HK-2 (cell line): ENCODE results near the gene PABPC3.
A peak's percentile ranks its signal among the peaks of the same experiment; 100 is the strongest.

Experiments used
- DNase-seq: peaks from one replicate; pipeline ENCODE4 v3.0.0-alpha.2; 2018; ENCODE audit not compliant: unreplicated experiment

PABPC3 gene

GRCh38 chr13:25095851-25096453, at the start of gene PABPC3:
PABPC3 (plus strand) TSS chr13:25096136; CDS start chr13:25096199, 63 bp downstream.
- no peak for DNase-seq

DNA sequence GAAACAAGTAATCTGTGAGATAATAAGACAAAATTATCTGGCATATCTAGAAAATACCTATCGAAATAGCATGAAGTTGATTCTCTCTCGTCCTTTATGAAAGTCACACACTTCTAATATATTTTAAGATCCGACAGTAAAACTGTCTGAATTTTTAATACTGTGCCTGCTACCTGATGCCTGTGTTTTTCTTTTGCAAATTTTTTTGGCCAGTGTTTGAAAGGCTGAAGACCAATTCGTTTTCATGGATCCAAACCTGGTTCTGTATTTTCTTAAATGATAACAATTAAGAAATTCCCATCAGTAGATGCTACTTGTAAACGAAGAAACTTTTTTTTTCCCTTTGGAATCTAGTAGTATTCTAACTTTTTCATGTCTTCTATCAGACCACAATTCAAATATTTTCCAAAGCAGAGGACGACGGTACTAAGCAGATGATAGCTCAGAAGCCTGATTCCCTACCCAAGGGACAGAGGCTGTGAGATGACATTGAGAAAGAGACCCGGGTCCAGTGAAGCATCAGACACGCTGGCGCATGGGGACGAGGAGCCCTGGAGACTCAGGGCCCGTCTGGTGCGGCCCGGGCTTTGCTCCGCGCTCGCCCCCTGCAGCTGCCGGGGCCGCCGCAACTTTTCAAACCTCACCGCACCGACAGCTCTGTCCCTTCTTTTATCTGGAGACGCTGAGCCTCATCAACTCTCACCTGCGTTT, 49.5 kb upstream of the PABPC3 start:
- DNase-seq, result no peak

DNA sequence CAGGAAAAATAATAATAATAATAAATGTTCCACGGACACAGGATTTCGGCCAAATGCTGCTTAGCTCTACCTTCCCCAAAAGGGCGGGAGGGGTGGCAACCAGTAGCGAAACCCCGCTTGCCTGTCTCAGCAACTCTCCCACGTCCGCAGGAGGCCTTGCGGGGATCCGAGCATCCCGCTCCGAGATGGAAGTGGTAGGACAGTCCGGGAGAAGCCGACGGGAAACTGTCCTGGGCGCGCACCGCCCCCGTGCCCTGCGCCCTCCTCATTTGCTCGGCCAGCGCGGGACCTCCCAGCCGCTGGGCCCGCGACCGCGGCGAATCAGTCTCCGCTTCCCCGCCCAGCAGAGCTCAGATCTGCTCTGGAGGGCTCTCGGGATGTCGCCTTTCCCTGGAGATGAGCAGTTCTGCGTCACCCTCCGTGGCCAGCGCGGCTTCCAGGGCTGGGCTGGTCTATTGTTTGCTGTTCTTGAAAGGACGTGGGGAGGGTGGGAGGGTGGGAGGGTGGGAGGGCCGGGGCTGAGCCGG, 48.9 kb upstream of the PABPC3 start:
- peak; percentile 44 for DNase-seq

DNA sequence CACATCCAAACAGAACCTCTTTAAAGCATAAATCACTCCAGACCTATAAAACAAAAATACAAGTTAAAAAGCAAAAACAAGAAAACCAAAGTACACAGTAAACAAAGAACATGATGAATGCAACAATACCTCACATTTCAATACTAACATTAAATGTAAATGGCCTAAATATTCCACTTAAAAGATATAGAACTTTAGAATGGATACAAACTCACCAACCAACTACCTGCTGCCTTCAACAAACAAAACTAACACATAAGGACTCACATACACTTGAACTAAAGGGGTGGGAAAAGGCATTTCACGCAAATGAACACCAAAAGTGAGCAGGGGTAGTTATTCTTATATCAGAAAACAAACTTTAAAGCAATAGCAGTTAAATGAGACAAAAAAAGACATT, 44.9 kb upstream of the PABPC3 start:
- DNase-seq, result no peak

- DNase-seq, result no peak
Observed at GRCh38 chr13:25059166-25059565, 36.8 kb upstream of the PABPC3 start.

- DNase-seq, result no peak
Observed at GRCh38 chr13:25059958-25060357, 36.0 kb upstream of the PABPC3 start.

DNA sequence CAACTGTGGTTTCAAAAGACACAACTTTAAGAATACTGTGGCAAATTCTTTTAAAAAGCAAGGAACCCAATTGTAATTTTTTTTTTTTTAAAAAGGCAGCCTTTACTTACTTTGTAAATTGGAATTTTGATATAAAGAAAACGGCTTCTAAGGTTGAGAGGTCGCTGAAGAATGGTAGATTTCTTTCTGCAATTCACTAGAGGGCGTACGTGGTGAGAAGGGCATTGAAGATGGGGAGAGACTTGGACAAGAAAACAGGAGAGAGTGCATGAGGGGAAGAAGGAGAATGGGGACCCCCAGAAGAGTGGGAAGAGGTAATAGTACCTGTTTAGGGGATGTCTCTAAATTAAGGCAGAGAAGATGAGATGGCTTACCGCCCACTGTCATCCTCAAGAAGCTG, 33.5 kb upstream of the PABPC3 start:
- no peak for DNase-seq

GRCh38 chr13:25064396-25064795, 31.5 kb upstream of the PABPC3 start:
- no peak for DNase-seq

GRCh38 chr13:25065974-25066770, 29.8 kb upstream of the PABPC3 start:
- DNase-seq, result no peak

- no peak for DNase-seq
Observed at GRCh38 chr13:25067064-25067463, 28.9 kb upstream of the PABPC3 start.

DNA sequence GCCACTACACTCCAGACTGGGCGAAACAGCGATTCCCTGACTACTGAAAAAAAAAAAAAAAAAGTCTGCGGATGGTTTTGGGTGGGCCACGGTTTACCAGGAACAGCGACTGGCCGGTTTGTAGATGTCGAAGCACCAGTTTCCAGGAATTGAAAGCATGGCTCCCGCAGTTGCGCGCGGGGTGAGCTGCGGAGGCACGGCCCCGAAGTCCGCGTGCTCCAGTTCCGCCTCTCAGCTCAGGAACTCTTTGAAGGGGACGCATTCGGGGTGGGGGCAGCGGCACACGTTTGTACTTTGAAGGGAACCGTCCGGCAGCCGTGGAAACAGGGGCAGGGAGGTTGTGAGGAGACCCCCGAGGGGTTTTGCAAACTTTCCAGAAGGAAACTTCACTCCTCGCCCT, 27.1 kb upstream of the PABPC3 start:
- no peak for DNase-seq

DNA sequence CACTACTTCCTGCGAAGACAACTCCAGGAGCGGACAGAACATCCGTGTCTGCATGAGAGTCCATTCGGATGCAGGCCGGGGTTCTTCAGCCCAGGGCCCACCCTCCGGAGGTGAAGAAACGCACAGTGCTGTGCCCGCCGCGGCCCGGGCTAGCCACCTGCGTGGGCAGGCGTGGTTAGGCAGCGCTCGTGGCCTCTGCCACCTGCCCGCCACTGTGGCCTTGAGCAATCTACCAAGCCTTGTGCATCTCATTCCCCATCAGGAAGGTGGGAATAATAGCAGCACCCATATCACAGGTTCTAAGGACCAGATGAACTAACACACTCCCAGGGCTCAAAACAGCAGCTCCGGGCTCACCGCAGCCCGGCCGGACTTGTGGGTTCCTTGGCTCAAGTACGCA, 26.7 kb upstream of the PABPC3 start:
- no peak for DNase-seq

GRCh38 chr13:25069911-25070310, 26.0 kb upstream of the PABPC3 start:
- no peak for DNase-seq

DNA sequence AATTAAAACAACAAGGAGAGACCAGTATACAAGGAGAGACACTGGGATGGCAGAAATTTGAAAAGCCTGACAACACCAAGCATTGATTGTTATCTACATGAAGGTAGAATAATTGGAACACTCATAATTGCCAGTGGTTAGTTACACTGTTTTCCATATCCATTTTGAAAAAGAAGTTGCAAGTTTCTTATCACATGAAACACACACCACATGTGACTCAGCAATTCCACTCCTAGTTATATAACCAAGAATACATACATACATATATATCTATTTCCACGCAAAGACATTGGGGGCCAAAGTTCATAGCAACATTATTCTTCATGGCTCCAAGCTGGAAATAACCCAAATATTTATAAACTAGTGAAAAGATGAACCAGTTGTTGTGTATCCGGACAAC, 15.2 kb upstream of the PABPC3 start:
- no peak for DNase-seq

- DNase-seq, result no peak
Observed at GRCh38 chr13:25084096-25084495, 11.8 kb upstream of the PABPC3 start.

- peak; percentile 7 for DNase-seq
Observed at GRCh38 chr13:25085125-25085742, 10.7 kb upstream of the PABPC3 start.

GRCh38 chr13:25088562-25089221, 7.2 kb upstream of the PABPC3 start:
- no peak for DNase-seq

GRCh38 chr13:25097426-25097825, 1.5 kb downstream of the PABPC3 start:
- no peak for DNase-seq

DNA sequence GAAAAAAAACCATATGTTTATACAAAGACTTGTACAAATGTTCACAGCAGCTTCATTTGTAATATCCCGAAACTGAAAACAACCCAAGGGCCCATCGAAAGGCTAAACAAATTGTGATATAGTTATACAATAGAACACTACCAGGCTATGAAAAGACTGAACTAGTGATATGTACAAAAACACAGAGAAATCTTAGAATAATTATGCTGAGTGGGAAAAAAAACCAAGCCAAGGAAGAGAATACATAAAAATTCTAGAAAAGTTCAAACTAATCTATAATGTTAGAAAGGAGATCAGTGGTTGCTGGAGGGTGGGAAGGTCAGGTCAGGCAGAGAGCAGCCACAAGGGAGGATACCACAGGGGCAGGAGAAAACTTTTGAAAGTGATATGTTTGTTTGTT, 7.8 kb downstream of the PABPC3 start:
- no peak for DNase-seq

DNA sequence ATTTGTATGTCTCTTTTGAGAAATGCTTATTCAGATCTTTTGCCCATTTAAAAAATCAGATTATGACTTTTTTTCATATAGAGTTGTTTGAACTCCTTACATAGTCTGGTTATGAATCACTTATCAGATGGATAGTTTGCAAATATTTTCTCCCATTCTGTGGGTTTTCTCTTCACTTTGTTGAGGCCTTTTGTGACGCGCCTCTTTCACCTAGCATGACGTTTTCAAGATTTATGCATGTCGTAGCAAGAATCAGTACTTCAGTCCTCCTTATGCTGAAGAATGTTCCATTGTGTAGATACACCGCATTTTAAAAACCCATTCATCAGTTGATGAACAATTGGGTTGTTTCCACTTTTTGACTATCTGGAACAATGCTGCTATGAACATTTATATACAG, 13.4 kb downstream of the PABPC3 start:
- no peak for DNase-seq

DNA sequence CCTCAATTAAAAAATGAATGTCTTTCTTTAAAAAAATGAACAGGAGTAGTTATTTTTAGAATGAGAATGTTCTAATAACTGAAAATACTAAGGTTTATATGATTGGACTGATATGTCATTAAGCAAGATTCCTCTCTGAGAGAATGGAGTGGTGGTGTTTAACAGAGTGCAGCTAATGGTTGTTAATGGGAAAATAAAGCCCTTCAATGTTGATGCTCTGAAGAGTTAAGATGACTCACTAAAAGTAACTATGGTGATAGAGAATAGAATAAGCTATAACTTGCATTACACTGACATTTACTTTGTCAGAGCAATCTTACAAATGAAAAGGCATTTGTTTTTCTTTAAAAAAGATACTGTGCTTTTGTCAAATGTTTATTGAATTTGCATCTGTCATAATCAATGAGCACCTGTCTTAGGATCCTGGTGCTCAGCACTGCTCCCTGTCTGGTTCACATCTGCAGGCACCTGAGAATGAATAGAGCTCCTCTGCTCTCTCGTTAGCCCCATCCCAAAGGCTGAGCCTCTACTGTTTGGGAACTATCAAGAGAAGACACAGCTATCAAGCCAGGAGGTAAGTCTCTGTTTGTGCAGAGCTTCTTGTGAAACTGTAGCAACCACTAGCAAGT, 15.1 kb downstream of the PABPC3 start:
- no peak for DNase-seq
